Measurements from ENCODE around the gene RTN4.
A peak's percentile ranks its signal among the peaks of the same experiment; 100 is the strongest.

RTN4 gene

DNA sequence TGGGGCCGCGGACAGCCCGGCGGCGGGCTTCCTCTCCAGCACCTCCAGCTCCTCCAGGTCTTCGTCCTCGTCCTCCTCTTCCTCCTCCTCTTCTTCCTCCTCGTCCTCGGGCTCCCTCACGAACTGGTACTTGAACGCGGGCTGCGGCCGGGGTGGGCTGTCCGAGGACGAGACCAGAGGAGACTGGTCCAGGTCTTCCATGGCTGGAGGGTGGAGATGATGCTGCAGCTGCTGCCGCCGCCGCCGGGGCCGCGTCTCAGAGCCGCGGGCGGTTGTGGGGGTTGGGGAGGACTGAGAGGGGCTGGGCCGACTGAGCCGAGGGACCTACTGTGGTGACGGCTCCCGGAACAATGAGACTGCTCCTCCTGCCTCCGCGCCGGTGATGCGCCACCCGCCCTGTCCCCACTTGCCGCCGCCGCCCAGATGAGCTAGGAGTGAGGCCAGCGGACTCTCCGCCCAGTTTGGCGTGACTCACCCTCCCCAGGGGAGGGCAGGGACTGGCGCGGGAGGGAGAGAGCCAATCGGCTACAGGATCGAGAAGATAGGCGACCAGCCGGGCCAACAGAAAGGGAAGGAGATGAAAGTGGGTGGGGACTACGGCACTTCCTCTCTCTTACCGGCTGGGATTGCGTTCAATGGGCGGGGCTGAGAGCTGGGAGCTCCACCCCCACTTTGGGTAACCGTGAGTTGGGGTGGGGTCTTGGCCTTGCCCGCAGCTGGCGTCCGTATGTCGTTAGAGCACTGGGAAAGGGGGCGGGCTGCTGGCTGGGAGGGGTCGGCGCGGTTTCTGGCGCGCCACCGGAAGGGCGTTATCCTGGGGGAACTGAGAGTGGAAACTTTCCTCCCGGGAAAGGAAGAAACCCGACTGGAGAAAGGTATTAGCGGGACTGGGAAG is at the start of gene RTN4:
Gene RTN4 (minus strand): TSS at position 352 of the 895 bp plus-strand sequence. CDS start 151 bp downstream, at position 201.
- peak; percentile 100 for DNase-seq (ENCODE audit: low spot score)
- Histone ChIP-seq H3K4me3 (peak within 1 kb of the TSS; percentile 85), H3K27ac (peak within 1 kb of the TSS; percentile 96 to 98)
- TF ChIP-seq, protein P1, sequence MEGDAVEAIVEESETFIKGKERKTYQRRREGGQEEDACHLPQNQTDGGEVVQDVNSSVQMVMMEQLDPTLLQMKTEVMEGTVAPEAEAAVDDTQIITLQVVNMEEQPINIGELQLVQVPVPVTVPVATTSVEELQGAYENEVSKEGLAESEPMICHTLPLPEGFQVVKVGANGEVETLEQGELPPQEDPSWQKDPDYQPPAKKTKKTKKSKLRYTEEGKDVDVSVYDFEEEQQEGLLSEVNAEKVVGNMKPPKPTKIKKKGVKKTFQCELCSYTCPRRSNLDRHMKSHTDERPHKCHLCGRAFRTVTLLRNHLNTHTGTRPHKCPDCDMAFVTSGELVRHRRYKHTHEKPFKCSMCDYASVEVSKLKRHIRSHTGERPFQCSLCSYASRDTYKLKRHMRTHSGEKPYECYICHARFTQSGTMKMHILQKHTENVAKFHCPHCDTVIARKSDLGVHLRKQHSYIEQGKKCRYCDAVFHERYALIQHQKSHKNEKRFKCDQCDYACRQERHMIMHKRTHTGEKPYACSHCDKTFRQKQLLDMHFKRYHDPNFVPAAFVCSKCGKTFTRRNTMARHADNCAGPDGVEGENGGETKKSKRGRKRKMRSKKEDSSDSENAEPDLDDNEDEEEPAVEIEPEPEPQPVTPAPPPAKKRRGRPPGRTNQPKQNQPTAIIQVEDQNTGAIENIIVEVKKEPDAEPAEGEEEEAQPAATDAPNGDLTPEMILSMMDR (IDR thresholded peaks at IDR 0.05), result no peak

DNA sequence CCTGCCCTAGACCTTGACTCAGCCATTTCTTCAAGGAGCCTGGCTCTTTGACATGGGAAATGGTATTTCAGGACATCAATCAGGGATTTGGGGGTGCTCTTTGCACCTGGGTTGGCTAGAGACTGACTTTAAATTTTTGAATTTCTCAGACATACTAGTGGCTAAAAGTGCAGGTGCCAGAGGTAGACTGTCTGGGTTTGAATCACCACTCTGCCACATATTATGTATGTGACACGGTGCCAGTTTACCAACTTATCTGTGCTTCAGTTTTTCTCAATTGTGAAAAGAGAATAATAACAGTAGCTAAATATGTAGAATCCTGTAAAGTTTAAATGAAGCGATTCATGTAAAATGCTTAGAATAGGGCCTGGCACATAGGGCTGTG is 49.2 kb upstream of the RTN4 start:
- DNase-seq (ENCODE audit: low spot score), result no peak
- Histone ChIP-seq H3K27ac (peak overlapping the region; percentile 72 to 94), H3K4me3 (no peak overlapping the region)
- TF ChIP-seq, protein P1 (IDR thresholded peaks at IDR 0.05), result no peak

DNA sequence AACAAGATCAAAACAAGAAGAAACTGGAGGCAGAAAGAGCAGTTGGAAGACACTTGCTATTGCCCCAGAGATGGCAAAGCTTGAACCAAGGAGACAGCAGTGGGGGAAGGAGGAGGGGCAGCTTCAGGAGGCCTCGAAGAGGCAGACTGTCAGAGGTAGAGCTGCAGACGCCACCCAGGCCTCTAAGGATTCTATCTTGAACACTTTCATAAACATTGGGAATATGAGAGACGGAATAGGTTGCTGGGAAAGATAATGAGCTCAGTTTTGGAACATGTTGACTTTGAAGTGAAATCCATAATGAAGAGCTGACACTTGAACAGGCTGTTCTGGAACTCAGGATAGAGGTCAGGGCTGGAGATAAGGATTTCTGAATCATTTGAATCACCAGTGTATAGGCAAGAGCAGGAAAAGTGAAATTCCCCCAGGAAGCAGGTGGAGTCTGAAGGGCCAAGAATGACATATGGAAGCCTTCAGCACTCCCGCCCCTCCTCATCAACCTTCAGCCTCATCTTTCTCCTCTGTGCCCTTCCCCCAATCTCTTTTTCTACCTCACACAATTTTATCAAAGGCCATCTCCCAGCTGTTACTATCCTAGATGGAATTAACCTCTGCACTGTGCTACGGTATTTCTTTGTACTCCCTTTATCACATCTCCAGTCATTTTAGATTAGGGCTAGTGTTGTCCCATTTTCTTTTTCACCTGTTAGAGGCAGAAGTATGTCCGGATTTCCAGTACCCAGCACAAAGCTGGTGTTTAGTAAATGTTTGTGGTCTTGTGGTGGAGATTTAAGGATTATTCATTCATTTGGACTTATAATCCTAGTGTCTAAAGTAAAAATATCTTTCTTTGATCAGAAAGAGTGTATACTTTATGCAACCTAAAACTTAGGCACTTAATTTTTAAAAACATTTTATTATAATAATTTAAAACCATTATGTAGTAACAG is 47.5 kb upstream of the RTN4 start:
- DNase-seq (ENCODE audit: low spot score), result no peak
- TF ChIP-seq, protein P1 (IDR thresholded peaks at IDR 0.05), result no peak
- peak overlapping the region; percentile 55 to 79 for H3K27ac ChIP-seq
- no peak overlapping the region for H3K4me3 ChIP-seq

DNA sequence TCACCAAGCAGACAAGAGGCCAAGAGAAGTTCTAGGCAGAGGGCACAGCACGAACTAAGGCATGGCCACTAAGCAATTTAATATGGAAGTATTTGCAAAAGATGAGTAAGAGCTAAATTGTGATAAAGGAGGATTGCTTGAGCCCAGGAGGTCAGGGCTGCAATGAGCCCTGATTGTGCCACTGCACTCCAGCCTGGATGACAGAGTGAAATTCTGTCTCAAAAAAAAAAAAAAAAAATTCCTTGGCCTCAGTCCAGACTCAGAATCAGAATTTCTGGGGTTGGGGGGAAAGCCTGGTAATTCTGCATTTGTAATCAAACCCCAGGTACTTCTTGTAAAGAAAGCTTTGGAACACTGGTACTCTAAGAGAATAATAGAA is 46.8 kb upstream of the RTN4 start:
- peak overlapping the region; percentile 55 to 79 for H3K27ac ChIP-seq
- TF ChIP-seq, protein P1 (IDR thresholded peaks at IDR 0.05), result no peak
- H3K4me3 ChIP-seq, result no peak overlapping the region
- DNase-seq (ENCODE audit: low spot score), result no peak

DNA sequence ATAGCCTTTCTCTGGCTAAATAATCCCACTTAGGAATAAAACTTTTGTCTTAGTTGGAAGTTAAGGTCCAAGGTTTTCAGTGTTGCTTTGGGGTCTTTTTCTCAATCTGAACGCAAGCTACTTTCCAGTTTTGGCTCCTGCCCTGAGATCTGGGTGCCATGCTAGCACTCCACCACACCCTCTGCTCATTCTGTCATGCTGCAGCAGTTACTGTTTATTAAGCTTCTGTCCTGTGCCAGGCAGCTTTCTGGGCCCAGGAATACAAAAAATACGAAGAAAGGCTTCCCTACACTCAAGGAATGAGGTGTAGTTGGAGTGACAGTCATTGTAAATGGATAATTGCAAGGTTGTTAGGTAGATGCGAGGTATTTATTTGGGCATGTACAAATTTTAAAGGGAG is 46.3 kb upstream of the RTN4 start:
- Histone ChIP-seq H3K27ac (peak overlapping the region in 1 of 2 donors; percentile 79), H3K4me3 (no peak overlapping the region)
- TF ChIP-seq, protein P1 (IDR thresholded peaks at IDR 0.05), result no peak
- no peak for DNase-seq (ENCODE audit: low spot score)

DNA sequence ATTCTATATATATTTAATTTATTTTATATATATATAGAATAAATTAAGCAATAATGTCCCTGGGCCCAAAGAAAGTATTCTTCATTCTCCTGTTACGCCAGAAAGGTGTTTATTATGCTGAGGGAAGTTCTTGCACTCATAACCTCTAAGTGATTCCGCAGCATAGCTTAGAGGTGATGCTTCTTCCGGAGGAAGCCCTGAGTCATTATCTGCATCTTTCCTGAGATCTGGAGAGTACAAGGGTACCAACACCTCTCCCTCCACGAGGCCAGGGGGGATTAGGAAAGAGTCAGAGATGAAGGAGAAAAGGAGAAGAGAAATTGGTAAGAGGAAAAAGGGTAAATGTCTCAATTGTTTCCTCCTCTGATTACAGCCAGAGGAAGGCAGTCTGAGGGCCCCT is 43.1 kb upstream of the RTN4 start:
- TF ChIP-seq, protein P1 (IDR thresholded peaks at IDR 0.05), result no peak
- no peak for DNase-seq (ENCODE audit: low spot score)
- no peak overlapping the region for H3K4me3 ChIP-seq
- no peak overlapping the region for H3K27ac ChIP-seq

Measured in coronary artery (tissue), 2 donors.